NCI-H128 (cell line): ENCODE data around the gene AOAH.
"Not testable (repeated sequence)": the region's sequence is repeated elsewhere in the genome, so short reads cannot be mapped to it uniquely, and the experiment has no call there.

Source experiments
- DNase-seq: peaks from one replicate; lab custom pipeline; 2025; ENCODE audit not compliant: unreplicated experiment; lab: John Stamatoyannopoulos, UW

Gene AOAH

GRCh38 chr7:36703860-36704259 is 20.4 kb downstream of the AOAH start:
- not testable (repeated sequence) for DNase-seq

GRCh38 chr7:36692456-36692855 is 31.8 kb downstream of the AOAH start:
- DNase-seq, result no peak

- no peak for DNase-seq
These were observed 32.3 kb downstream of the AOAH start for GRCh38 chr7:36691983-36692382.

DNA sequence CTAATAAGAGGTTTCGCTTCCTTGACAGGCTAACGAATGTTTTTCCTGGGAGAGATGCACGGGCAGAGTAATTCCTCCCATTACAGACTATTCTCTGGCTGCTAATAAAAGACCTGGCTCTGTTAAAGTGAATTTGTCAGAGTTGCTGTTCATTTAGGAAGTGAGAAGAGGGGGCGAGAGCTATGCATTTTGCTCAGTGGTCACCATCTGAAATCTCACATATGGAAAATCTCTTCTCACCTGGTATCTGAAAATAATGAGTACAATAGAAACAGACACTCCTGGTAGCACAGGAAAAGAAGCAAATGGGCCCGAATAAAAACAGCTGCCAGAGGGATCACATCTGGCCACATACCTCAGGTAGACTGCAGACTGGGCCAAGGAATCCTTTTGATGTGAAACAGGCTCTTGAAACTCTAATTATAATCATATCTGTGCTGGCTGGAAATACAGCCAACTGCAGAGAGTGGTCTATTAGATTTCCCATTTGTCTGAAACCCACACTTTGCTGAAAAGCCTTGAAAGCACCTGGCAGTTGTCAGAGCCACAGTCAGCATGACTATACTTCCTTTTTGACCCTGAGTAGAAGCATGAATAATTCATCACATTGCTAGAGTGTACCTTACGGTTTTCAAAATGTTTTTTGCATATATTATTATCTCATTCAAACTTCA is 33.6 kb downstream of the AOAH start:
- DNase-seq, result no peak

DNA sequence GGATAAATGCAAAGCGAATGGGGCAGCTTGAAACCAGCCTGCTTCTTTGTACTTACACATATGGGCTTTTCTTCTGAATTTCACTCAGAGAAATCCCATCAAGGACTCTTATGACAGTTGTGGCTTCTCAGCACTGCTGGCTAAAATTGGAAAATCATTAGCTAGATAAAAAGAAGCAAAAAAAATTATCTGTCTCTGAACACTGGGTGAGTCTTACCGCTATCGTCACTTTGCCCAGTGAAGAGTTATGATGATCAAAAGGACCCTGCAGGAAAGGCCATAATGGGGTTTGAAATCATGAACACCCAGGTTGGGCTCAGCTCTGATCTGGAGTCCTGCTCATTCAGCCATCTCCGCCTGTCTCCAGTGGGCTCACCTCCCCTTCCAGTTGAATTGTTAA is 34.3 kb downstream of the AOAH start:
- no peak for DNase-seq

- DNase-seq, result no peak
These were observed 37.8 kb downstream of the AOAH start for GRCh38 chr7:36686499-36686898.

GRCh38 chr7:36684954-36685353 is 39.3 kb downstream of the AOAH start:
- DNase-seq, result no peak

- no peak for DNase-seq
These were observed 40.5 kb downstream of the AOAH start for GRCh38 chr7:36683695-36684357.

- DNase-seq, result no peak
These were observed 41.2 kb downstream of the AOAH start for GRCh38 chr7:36683111-36683510.

DNA sequence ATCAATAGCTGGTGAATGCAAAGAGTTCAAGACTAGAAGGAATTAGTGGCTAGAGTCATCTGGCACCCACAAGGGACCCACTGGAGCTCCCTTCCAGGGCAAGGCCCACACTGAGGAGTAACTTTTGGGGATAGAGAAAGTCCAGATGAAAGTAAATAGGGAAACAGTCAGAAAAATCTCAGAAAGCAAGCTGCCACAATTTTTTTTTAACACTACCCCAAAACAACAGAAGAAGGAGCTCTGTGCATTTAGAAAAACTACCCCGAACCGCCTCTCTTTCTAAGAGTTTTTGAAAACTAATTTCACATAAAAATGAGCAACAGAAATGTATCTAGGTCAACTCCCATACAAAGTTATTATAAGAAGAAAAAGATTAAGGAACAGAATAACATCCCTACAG is 42.2 kb downstream of the AOAH start:
- no peak for DNase-seq

GRCh38 chr7:36677769-36678437 is 46.4 kb downstream of the AOAH start:
- DNase-seq, result no peak

GRCh38 chr7:36673703-36674102 is 50.6 kb downstream of the AOAH start:
- DNase-seq, result no peak

DNA sequence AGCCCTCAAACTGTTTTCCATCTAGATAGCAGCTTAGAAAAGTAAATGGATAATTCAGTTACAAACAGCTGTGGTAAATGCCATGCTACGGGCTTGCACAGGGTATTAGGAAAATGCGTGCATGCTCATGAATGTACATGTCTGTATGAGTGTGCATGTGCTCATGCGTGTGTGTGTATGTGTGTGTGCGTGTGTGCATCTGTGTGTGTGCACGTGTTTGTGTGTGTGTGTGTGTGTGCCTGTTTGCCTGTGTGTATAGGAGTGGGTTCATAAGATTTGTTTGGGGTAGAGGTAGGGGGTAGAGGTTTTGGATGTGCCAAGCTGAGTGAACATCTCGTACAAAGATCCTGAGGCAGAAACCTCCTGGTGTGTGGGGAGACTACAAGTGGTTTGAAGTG is 52.9 kb downstream of the AOAH start:
- no peak for DNase-seq

GRCh38 chr7:36670585-36671431 is 53.5 kb downstream of the AOAH start:
- DNase-seq, result peak; percentile 56

DNA sequence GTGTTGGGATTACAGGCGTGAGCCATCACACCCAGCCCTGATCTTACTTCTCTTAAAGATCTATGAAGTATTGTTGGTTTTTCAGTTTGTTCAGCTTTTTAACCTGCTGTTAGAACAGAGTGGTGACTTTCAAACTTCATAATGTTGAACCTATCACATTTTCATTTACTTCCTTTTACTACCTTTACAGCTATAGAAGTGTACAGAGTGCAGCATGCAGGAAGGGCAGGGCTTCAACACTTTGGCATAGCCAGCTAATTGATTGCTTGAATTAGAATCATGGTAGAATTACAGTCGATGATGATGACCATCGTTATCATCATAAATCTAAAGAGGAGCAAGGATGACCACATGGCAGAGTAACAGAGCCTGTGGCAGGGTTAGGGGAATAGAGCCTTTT is 55.5 kb downstream of the AOAH start:
- DNase-seq, result no peak

DNA sequence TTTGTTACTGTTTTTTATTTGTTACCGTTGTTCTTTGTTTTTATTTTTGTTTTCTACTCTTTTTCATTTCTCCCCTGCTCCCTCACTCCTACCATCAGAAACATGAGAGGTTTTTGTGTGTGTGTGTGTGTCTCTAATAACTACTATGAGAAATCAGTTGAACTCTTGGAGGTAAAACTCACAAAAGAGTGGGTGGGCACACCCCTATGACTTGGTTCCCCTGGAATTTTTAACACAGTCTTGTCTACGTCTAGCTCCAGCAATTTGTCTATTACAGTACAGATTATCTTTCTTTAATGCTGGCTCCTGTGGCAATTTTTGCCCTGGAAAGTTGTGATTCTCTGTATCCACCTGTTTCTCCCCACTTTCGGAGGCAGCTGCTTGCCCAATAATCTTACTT is 56.2 kb downstream of the AOAH start:
- no peak for DNase-seq

DNA sequence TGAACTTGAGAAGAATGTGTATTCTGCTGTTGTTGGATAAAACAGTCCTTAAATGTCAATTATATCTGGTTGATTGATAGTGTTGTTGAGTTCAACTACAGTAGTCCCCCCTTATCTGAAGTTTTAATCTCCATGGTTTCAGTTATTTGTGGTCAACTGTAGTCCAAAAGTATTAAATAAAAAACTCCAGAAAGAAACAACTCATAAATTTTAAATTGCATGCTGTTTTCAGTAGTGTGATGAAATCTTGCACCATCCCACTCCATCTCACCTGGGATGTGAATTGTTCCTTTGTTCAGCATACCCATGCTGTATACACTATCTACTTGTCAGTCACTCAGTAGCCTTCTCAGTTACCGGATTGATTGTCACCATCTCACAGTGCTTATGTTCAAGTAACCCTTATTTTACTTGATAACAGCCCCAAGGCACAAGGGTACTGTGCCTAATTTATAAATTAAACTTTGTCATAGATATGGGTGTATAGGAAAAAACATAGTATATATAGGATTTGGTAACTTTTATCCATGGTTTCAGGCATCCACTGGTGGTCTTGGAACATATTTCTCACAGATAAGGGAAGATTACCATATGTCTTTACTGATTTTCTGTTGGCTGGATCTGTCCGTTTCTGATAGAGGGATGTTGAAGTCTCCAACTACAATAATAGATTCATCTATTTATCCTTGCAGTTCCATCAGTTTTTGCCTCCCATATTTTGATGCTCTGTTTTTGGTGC is 57.1 kb downstream of the AOAH start:
- no peak for DNase-seq

DNA sequence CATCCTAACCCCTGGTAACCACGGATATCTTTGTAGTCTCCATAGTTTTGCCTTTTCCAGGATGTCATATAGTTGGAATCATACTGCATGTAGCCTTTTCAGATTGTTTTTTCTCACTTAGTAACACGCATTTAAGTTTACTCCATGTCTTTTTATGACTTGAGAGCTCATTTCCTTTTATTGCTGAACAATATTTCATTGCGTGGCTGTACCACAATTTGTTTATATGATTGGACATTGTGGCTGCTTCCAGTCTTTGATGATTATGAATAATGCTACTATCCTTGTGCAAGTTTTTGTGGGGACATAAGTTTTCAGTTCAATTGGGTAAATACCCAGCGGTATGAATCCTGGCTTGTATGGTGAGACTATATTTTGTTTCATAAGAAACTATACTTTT is 60.8 kb downstream of the AOAH start:
- DNase-seq, result no peak

- DNase-seq, result no peak
These were observed 63.0 kb downstream of the AOAH start for GRCh38 chr7:36661135-36661840.

DNA sequence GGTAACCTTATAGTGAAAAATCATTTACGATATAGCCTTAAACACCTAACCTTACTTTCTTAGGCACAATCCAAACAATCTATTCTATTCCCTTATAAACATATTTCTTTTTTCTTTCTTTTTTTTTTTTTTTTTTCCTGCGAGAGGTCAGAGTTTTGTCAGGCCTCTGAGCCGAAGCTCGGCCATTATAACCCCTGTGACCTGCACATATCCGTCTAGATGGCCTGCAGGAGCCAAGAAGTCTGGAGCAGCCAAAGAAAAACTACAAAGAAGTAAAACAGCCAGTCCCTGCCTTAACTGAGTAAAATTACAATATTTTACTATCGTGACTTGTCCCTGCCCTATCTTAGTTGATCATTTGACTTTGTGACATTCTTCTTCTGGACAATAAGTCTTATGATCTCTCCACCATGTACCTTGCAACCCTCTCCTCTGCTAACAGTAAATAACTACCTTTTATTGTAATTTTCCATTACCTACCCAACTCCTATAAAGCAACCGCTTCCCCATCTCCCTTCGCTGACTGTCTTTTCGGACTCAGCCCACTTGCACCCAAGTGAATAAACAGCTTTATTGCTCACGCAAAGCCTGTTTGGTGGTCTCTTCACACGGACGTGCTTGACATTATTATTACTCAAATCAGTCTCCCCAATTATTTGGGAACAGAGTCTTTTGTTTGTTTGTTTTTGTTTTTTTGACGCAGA is 64.5 kb downstream of the AOAH start:
- DNase-seq, result no peak
